Cerebellar nuclear complex (tissue), 1 donor: ENCODE results near the gene EIF5B.
"Not testable (repeated sequence)": the region's sequence is repeated elsewhere in the genome, so short reads cannot be mapped to it uniquely, and the experiment has no call there.

Experiments used
- DNase-seq, 2 experiments: peaks; one replicate each; lab custom pipeline; 2025; lab: John Stamatoyannopoulos, UW

EIF5B gene

GRCh38 chr2:99365661-99366060 is 28.5 kb downstream of the EIF5B start:
- DNase-seq = no peak

- DNase-seq = not testable (repeated sequence)
Measured at GRCh38 chr2:99368854-99369253, 31.7 kb downstream of the EIF5B start.

GRCh38 chr2:99373144-99373543 is 36.0 kb downstream of the EIF5B start:
- no peak for DNase-seq

GRCh38 chr2:99374747-99375146 is 37.6 kb downstream of the EIF5B start:
- DNase-seq = no peak

GRCh38 chr2:99376254-99376864 is 39.2 kb downstream of the EIF5B start:
- no peak for DNase-seq

- DNase-seq = no peak
Measured at GRCh38 chr2:99377879-99378278, 40.7 kb downstream of the EIF5B start.

GRCh38 chr2:99380376-99381010 is 43.3 kb downstream of the EIF5B start:
- no peak for DNase-seq

- DNase-seq = no peak
Measured at GRCh38 chr2:99382143-99382542, 45.0 kb downstream of the EIF5B start.

- DNase-seq = no peak
Measured at GRCh38 chr2:99386011-99386410, 48.8 kb downstream of the EIF5B start.

- DNase-seq = no peak
Measured at GRCh38 chr2:99388892-99389291, 51.7 kb downstream of the EIF5B start.

- no peak for DNase-seq
Measured at GRCh38 chr2:99389371-99389770, 52.2 kb downstream of the EIF5B start.

- DNase-seq = no peak
Measured at GRCh38 chr2:99389946-99390345, 52.8 kb downstream of the EIF5B start.

GRCh38 chr2:99395589-99396130 is 58.5 kb downstream of the EIF5B start:
- no peak for DNase-seq

- DNase-seq = no peak
Measured at GRCh38 chr2:99397266-99397920, 60.2 kb downstream of the EIF5B start.

- no peak for DNase-seq
Measured at GRCh38 chr2:99398303-99398702, 61.1 kb downstream of the EIF5B start.

GRCh38 chr2:99399063-99399462 is 61.9 kb downstream of the EIF5B start:
- no peak for DNase-seq

- no peak for DNase-seq
Measured at GRCh38 chr2:99399795-99400194, 62.6 kb downstream of the EIF5B start.

- DNase-seq = no peak
Measured at GRCh38 chr2:99401841-99402240, 64.7 kb downstream of the EIF5B start.

GRCh38 chr2:99403084-99403483 is 65.9 kb downstream of the EIF5B start:
- no peak for DNase-seq

GRCh38 chr2:99403524-99403923 is 66.3 kb downstream of the EIF5B start:
- DNase-seq = no peak

- DNase-seq = no peak
Measured at GRCh38 chr2:99404039-99404796, 67.0 kb downstream of the EIF5B start.
